Measurements from ENCODE around the gene CSNK1G1.

DNA sequence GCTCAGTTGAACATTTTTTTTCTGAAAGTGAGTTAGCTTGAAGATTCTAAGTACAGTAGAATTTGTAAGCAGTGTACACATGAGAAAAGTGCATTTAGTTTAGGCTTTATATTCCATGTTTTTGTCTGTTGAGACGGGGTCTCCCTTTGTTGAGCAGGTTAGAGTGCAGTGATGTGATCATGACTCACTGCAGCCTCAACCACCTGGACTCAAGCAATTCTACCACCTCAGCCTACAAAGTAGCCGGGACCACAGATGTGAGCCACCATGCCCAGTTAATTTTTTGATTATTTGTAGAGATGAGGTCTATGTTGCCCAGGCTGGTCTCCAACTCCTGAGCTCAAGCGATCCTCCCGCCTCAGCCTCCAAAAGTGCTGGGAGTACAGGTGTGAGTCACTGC is 5.3 kb upstream of the CSNK1G1 start:
- no peak for TF ChIP-seq CTCF (IDR thresholded peaks at IDR 0.05)
- no peak for TF ChIP-seq POLR2A (IDR thresholded peaks at IDR 0.05)
